Gastroesophageal sphincter (tissue), 4 donors: Measurements from ENCODE around the gene ANKRD13D. TPM values are rescaled to one million over a fixed set of nuclear protein-coding genes. Genes with fewer than 3 reads are reported as not detected.
"Not testable (repeated sequence)": the region's sequence is repeated elsewhere in the genome, so short reads cannot be mapped to it uniquely, and the experiment has no call there.

ENCODE experiments used
- ATAC-seq: fragments of 150-250 bp; one replicate; pipeline ENCODE4 v1.9.1; 2016; ENCODE audit warnings: mild to moderate bottlenecking, moderate library complexity
- H3K27ac ChIP-seq, 4 donors: fragments of 200-600 bp; sonication (generic) in 3 of 4; 1 replicate in 3 of 4; 2 replicates in 1 of 4; pipeline ENCODE4 v1.5.1; 2016 to 2019
- H3K27me3 ChIP-seq: fragments of 200-600 bp; sonication (generic); one replicate; pipeline ENCODE4 v1.5.1; 2019
- H3K36me3 ChIP-seq, 2 donors: fragments of 200-600 bp; sonication (generic); one replicate each; pipeline ENCODE4 v1.5.1; 2019; ENCODE audit warnings: control low read depth in 1 of 2
- H3K4me1 ChIP-seq, 3 donors: fragments of 200-600 bp; sonication (generic); 1 replicate in 2 of 3; 2 replicates in 1 of 3; pipeline ENCODE4 v1.5.1; 2016 to 2019; ENCODE audit warnings: control low read depth in 2 of 3
- H3K4me3 ChIP-seq, 2 donors: fragments of 200-600 bp; sonication (generic); one replicate each; pipeline ENCODE4 v1.5.1; 2019; ENCODE audit warnings: mild to moderate bottlenecking in 1 of 2, moderate library complexity in 1 of 2
- H3K9me3 ChIP-seq, 3 donors: fragments of 200-600 bp; sonication (generic); one replicate each; pipeline ENCODE4 v1.5.1; 2017 to 2019; ENCODE audit warnings: control low read depth in 2 of 3
- EP300 ChIP-seq: sonication (generic); formaldehyde crosslinking; IDR thresholded peaks from one replicate; pipeline ENCODE4 v1.6.1; 2017; ENCODE audit warnings: antibody characterized with exemption, mild to moderate bottlenecking
- POLR2A ChIP-seq, 2 donors: fragments of 450-650 bp; IDR thresholded peaks; one replicate each; pipeline ENCODE4 v1.6.1; 2017; ENCODE audit warnings: antibody characterized with exemption in 2 of 2, mild to moderate bottlenecking in 2 of 2, moderate library complexity in 1 of 2
- POLR2AphosphoS5 ChIP-seq: sonication (generic); formaldehyde crosslinking; IDR thresholded peaks from one replicate; pipeline ENCODE4 v1.6.1; 2017; ENCODE audit warnings: antibody characterized with exemption
- WGBS, 2 donors: methylation state at CpG; one replicate each; pipeline ENCODE4 v1.1.5; 2018; ENCODE audit warnings: low coverage in 1 of 2; 5-methylcytosine and 5-hydroxymethylcytosine counted together
- total RNA-seq, 4 donors: library from RNA; depleted of rRNA; stranded (reverse); fragments of >200 nt; gene quantifications; one replicate each; pipeline ENCODE4 v1.1.0, GENCODE V29; 2016
- TF ChIP-seq, protein P1 (sequence below), 4 experiments: fragments of 200-600 bp in 2 of 4; fragments of 450-650 bp in 2 of 4; sonication (generic) in 1 of 4; IDR thresholded peaks; one replicate each; pipeline ENCODE4 v1.5.1; 2017 to 2019; ENCODE audit warnings: antibody characterized with exemption in 4 of 4, mild to moderate bottlenecking in 2 of 4, moderate library complexity in 2 of 4

The ANKRD13D gene
- total RNA-seq, 4 donors from 2014 or later: 25.6 to 61.6 (median 32.3) TPM

DNA sequence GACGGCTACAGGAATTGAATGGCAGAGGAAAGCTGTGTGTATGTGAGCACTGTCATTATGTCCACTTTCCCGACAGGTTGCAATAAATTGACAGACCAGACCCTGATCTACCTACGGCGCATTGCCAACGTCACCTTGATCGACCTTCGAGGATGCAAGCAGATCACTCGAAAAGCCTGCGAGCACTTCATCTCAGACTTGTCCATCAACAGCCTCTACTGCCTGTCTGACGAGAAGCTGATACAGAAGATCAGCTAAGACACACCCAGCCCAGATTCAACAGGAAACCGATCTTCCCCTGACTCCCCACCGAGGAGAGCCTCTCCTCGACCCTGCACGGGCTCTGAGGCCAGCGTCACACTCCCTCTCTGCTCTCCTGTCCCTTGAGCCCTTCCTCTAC is 34.3 kb upstream of the ANKRD13D start:
- H3K4me3 ChIP-seq: no peak overlapping the region
- no peak for TF ChIP-seq POLR2AphosphoS5
- TF ChIP-seq, protein P1, sequence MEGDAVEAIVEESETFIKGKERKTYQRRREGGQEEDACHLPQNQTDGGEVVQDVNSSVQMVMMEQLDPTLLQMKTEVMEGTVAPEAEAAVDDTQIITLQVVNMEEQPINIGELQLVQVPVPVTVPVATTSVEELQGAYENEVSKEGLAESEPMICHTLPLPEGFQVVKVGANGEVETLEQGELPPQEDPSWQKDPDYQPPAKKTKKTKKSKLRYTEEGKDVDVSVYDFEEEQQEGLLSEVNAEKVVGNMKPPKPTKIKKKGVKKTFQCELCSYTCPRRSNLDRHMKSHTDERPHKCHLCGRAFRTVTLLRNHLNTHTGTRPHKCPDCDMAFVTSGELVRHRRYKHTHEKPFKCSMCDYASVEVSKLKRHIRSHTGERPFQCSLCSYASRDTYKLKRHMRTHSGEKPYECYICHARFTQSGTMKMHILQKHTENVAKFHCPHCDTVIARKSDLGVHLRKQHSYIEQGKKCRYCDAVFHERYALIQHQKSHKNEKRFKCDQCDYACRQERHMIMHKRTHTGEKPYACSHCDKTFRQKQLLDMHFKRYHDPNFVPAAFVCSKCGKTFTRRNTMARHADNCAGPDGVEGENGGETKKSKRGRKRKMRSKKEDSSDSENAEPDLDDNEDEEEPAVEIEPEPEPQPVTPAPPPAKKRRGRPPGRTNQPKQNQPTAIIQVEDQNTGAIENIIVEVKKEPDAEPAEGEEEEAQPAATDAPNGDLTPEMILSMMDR (IDR thresholded peaks at IDR 0.05): no peak
- no peak for TF ChIP-seq POLR2A (IDR thresholded peaks at IDR 0.05)
- no peak for TF ChIP-seq EP300
- peak overlapping the region in 1 of 4 donors; percentile 27 for H3K27ac ChIP-seq
- ATAC-seq: no peak
- peaks cover 0 to 8% (median 0%) of the 10 kb centered on the region in 3 donors for H3K4me1 ChIP-seq
- H3K36me3 ChIP-seq: peaks cover 9 to 77% of the 10 kb centered on the region in 2 donors
- no peaks in the 10 kb centered on the region for H3K9me3 ChIP-seq
- no peaks in the 10 kb centered on the region for H3K27me3 ChIP-seq
- WGBS, 2 donors: 100% methylated on average over 2 of the region's 15 CpGs; no CpG with 5 or more reads in 1 of the 2 donors

DNA sequence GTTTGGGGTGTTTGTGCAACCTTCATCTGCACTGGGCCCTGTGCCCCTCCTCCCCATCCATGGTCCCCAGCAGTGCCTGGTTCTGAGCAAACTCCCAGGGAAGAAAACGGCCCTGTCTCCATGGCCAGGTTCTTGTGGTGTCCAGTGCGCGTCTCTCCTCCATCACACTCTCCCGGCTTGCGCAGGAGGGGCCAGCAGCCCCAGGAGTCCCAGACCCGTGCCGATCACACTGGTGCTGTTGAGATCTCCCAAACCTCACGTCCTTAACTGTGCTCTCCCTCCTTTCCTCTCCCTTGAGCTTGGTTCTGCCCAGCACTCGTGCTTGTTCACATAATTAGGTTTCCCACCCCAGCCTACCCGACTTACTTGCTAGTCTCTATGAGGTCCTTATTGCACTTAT is 33.8 kb upstream of the ANKRD13D start:
- Histone ChIP-seq H3K27ac (peak overlapping the region in 1 of 4 donors; percentile 27), H3K36me3 (peaks cover 9 to 72% of the 10 kb centered on the region in 2 donors), H3K4me1 (peaks cover 0 to 8% (median 0%) of the 10 kb centered on the region in 3 donors), H3K27me3 (no peaks in the 10 kb centered on the region), H3K4me3 (no peak overlapping the region), H3K9me3 (no peaks in the 10 kb centered on the region)
- TF ChIP-seq EP300 (no peak), POLR2AphosphoS5 (no peak), POLR2A (IDR thresholded peaks at IDR 0.05) (no peak)
- TF ChIP-seq, protein P1 (IDR thresholded peaks at IDR 0.05): no peak
- 79 to 81% methylated on average over 8 to 9 of the region's 10 CpGs for WGBS, 2 donors
- no peak for ATAC-seq

DNA sequence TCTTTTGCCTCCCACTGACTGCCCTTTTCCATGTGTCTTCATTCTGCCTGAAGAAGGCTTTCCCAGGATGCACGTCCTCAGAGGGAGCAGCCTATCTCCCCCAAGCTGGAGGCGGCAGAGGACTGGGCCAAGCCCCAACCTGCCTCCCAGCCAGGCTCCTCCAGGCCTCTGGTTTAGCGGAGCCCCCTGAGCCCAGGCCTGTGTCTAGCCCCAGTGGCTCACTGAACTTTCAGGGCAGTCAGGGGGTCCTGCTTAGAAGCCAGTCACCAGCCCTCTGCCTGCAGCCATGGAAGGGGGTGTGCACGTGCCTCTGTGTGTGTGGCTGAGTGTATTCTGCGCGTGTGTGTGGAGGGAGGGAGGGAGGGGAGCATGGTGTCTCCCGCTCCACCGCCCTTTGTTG is 33.2 kb upstream of the ANKRD13D start:
- Histone ChIP-seq H3K27ac (peak overlapping the region in 1 of 4 donors; percentile 27), H3K27me3 (no peaks in the 10 kb centered on the region), H3K4me1 (peaks cover 0 to 9% (median 0%) of the 10 kb centered on the region in 3 donors), H3K36me3 (peaks cover 9 to 66% of the 10 kb centered on the region in 2 donors), H3K4me3 (no peak overlapping the region), H3K9me3 (no peaks in the 10 kb centered on the region)
- TF ChIP-seq POLR2A (IDR thresholded peaks at IDR 0.05): no peak
- no peak for TF ChIP-seq POLR2AphosphoS5
- TF ChIP-seq, protein P1 (IDR thresholded peaks at IDR 0.05): no peak
- no peak for TF ChIP-seq EP300
- no peak for ATAC-seq
- WGBS, 2 donors: 40 to 96% methylated on average over 1 to 4 of the region's 8 CpGs

DNA sequence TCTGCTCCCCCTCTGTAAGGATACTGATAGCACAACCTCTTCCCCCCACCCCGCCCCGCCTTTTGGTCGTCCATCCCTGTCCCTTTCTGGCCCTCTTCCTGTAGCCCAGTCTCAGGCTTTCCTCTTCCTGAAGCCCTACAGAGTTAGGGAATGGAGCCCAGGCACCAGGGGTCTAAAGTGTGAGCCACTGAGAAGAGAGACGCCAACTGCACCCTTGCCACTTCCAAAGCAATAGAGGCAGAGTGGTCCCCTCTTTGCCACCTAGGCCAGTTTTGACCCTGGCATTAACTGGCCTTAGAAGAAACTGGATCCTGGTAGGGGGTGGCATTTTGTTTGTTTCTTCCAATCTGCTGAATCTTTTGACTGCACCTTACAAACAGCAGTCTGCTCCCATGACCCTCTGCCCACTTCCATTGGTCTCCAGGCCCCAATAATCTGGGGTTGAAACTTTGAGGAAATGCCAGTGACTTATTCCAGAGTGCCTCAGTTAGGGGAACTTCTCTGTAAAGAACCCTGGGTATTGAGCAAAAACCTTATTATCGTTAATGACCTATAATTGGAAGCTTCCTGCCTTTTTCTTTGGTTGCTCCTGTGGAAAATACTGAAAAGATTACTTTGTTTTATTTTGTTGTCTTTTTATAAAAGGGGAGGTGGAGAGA is 32.5 kb upstream of the ANKRD13D start:
- no peak overlapping the region for H3K27ac ChIP-seq
- H3K27me3 ChIP-seq: no peaks in the 10 kb centered on the region
- peaks cover 0 to 17% (median 0%) of the 10 kb centered on the region in 3 donors for H3K4me1 ChIP-seq
- no peak for ATAC-seq
- 67 to 71% methylated on average over 4 to 5 of the region's 5 CpGs for WGBS, 2 donors
- no peaks in the 10 kb centered on the region for H3K9me3 ChIP-seq
- H3K4me3 ChIP-seq: no peak overlapping the region
- H3K36me3 ChIP-seq: peaks cover 9 to 59% of the 10 kb centered on the region in 2 donors
- TF ChIP-seq POLR2A (IDR thresholded peaks at IDR 0.05): no peak
- TF ChIP-seq EP300: no peak
- no peak for TF ChIP-seq POLR2AphosphoS5
- TF ChIP-seq, protein P1 (IDR thresholded peaks at IDR 0.05): no peak

DNA sequence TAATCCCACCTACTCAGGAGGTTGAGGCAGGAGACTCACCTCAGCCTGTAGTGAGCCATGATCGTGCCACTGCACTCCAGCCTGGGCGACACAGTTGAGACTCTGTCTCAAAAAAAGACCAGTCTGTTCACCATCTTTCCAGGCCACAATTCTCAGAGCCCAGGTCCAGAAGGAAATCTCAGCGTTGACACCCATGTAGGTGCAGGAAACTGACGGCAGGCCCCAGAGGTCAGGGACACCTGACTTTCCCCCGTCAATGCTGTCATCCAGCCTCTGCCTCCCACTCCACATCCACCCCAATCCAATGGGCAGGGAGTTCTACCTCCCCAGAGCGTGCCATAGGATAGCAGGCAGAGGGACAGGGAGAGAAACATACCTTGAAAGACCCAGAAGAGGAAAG is 28.7 kb upstream of the ANKRD13D start:
- no peak overlapping the region for H3K27ac ChIP-seq
- no peaks in the 10 kb centered on the region for H3K9me3 ChIP-seq
- no peak overlapping the region for H3K4me3 ChIP-seq
- peaks cover 0 to 37% (median 11%) of the 10 kb centered on the region in 3 donors for H3K4me1 ChIP-seq
- H3K27me3 ChIP-seq: no peaks in the 10 kb centered on the region
- no peak for TF ChIP-seq POLR2A (IDR thresholded peaks at IDR 0.05)
- TF ChIP-seq POLR2AphosphoS5: no peak
- TF ChIP-seq, protein P1 (IDR thresholded peaks at IDR 0.05): no peak
- TF ChIP-seq EP300: no peak
- peaks cover 0 to 21% of the 10 kb centered on the region in 2 donors for H3K36me3 ChIP-seq
- no peak for ATAC-seq
- WGBS, 2 donors: 73% methylated on average over 5 of the region's 6 CpGs; no CpG with 5 or more reads in 1 of the 2 donors

DNA sequence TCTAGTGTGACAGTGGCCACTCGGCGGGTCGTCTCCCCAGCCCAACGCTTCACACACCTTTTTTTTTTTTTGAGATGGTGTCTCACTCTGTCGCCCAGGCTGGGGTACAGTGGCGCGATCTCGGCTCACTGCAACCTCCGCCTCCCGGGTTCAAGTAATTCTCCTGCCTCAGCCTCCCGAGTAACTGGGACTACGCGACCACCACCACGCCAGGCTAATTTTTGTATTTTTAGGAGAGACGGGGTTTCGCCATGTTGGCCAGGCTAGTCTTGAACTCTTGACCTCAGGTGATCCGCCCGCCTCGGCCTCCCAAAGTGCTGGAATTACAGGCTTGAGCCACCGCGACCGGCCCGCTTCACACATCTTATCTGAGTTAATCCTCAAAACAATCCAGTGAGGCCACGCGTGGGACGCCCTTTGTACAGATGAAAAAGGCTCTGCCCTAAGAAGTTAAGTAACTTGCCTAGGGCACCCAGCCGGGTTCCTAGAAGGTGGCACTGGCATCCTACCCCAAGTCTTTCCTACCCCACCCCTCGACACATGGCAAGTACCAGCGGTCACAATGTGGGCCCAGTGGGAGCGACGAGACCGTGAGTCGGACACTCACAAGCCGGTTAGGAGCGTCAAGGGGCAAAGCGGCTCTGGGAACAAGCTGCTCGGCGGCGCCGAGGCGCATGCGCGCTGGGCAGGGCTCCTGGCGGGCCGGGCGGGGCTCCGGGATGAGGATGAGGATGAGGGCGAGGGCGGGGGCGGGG is 28.0 kb upstream of the ANKRD13D start:
- H3K27ac ChIP-seq: peak overlapping the region in 3 of 4 donors; percentile 25 to 67 (median 27)
- H3K36me3 ChIP-seq: peaks cover 0 to 14% of the 10 kb centered on the region in 2 donors
- peaks cover 0 to 44% (median 16%) of the 10 kb centered on the region in 3 donors for H3K4me1 ChIP-seq
- peak overlapping the region; percentile 12 to 44 for H3K4me3 ChIP-seq
- 25 to 37% methylated on average over 11 to 28 of the region's 50 CpGs for WGBS, 2 donors
- not testable (repeated sequence) for ATAC-seq, H3K27me3 ChIP-seq, H3K9me3 ChIP-seq
